Gastrocnemius medialis (tissue), 4 donors: ENCODE measurements around the gene CARD9.

Source experiments
- POLR2A ChIP-seq, 2 donors: fragments of 450-650 bp; IDR thresholded peaks; one replicate each; pipeline ENCODE4 v1.6.1; 2017; ENCODE audit warnings: antibody characterized with exemption in 2 of 2, mild to moderate bottlenecking in 2 of 2, moderate library complexity in 2 of 2
- TF ChIP-seq, protein P1 (sequence below), 5 experiments: fragments of 450-650 bp in 3 of 5; fragments of 200-600 bp in 2 of 5; sonication (generic) in 2 of 5; IDR thresholded peaks in 4 of 5; conservative IDR thresholded peaks in 1 of 5; 1 replicate in 4 of 5; 2 replicates in 1 of 5; pipeline ENCODE4 v1.5.1; 2016 to 2019; ENCODE audit warnings: antibody characterized with exemption in 5 of 5, mild to moderate bottlenecking in 3 of 5, moderate library complexity in 3 of 5

DNA sequence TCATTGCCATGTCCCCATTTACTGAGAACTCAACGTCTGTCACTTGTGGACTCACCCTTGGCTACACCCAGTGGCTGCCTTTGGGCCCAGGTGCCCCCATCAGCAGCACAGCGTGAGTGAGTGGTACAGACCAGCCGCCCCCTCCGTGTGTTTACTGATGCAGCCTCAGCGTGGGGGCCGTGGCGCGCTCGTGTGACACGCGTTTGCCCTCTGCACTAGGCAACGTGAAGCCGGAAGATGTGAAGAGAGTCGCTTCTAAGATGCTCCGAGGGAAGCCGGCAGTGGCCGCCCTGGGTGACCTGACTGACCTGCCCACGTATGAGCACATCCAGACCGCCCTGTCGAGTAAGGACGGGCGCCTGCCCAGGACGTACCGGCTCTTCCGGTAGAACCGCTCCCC lies 49.4 kb upstream of the CARD9 start:
- TF ChIP-seq, protein P1, sequence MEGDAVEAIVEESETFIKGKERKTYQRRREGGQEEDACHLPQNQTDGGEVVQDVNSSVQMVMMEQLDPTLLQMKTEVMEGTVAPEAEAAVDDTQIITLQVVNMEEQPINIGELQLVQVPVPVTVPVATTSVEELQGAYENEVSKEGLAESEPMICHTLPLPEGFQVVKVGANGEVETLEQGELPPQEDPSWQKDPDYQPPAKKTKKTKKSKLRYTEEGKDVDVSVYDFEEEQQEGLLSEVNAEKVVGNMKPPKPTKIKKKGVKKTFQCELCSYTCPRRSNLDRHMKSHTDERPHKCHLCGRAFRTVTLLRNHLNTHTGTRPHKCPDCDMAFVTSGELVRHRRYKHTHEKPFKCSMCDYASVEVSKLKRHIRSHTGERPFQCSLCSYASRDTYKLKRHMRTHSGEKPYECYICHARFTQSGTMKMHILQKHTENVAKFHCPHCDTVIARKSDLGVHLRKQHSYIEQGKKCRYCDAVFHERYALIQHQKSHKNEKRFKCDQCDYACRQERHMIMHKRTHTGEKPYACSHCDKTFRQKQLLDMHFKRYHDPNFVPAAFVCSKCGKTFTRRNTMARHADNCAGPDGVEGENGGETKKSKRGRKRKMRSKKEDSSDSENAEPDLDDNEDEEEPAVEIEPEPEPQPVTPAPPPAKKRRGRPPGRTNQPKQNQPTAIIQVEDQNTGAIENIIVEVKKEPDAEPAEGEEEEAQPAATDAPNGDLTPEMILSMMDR (IDR thresholded peaks at IDR 0.05 in 4 of 5, conservative IDR thresholded peaks at IDR 0.05 in 1 of 5) = no peak
- no peak for TF ChIP-seq POLR2A (IDR thresholded peaks at IDR 0.05)
